PC-9 (cell line): ENCODE data around the gene SUN1. TPM values are rescaled to one million over a fixed set of nuclear protein-coding genes. Genes with fewer than 3 reads are reported as not detected.

Experiments
- BruUV-seq: library from RNA; stranded (reverse); fragments of 400-500 nt; replicated peaks from 2 replicates; lab custom pipeline; 2021; lab: Mats Ljungman, UMichigan
- CTCF ChIA-PET: fragments of 300-600 bp; sonication (Branson Sonifier 250); formaldehyde crosslinking; loops from one replicate; lab custom pipeline; 2022; ENCODE audit warnings: antibody characterized with exemption; lab: Charles Lee
- POLR2A ChIA-PET: fragments of 300-600 bp; sonication (Branson Sonifier 250); formaldehyde crosslinking; loops from one replicate; lab custom pipeline; 2022; ENCODE audit warnings: antibody characterized with exemption; ENCODE audit not compliant: unreplicated experiment; lab: Charles Lee
- DNase-seq, 2 experiments: peaks; one replicate each; pipeline versions ENCODE4 v3.0.0 to v3.0.0-alpha.2; 2015 to 2022; ENCODE audit warnings: mixed read lengths in 1 of 2
- H2AFZ ChIP-seq: fragments of 200-600 bp; sonication (generic); 2 replicates; pipeline ENCODE4 v1.8.1; 2017; ENCODE audit warnings: antibody characterized with exemption
- H3F3A ChIP-seq: fragments of 200-600 bp; sonication (generic); 2 replicates; pipeline ENCODE4 v1.8.1; 2017; ENCODE audit warnings: antibody characterized with exemption, mild to moderate bottlenecking, low read depth; ENCODE audit not compliant: insufficient read depth
- H3K27ac ChIP-seq: fragments of 200-600 bp; sonication (generic); 2 replicates; pipeline ENCODE4 v1.6.1; 2016; ENCODE audit warnings: mixed run types
- H3K27me3 ChIP-seq: fragments of 200-600 bp; sonication (generic); 2 replicates; pipeline ENCODE4 v1.6.1; 2016; ENCODE audit warnings: low read depth, mixed run types; ENCODE audit not compliant: insufficient read depth
- H3K36me3 ChIP-seq: fragments of 200-600 bp; sonication (generic); 2 replicates; pipeline ENCODE4 v1.6.1; 2016; ENCODE audit warnings: low read depth, mixed run types
- H3K4me1 ChIP-seq: fragments of 200-600 bp; sonication (generic); replicated peaks from 2 replicates; pipeline ENCODE4 v1.6.1; 2016; ENCODE audit warnings: mixed run types; ENCODE audit not compliant: insufficient read depth
- H3K4me2 ChIP-seq: fragments of 200-600 bp; sonication (generic); 2 replicates; pipeline ENCODE4 v1.6.1; 2017; ENCODE audit warnings: mixed run types
- H3K4me3 ChIP-seq: fragments of 200-600 bp; sonication (generic); 2 replicates; pipeline ENCODE4 v1.6.1; 2016; ENCODE audit warnings: mixed run types
- H3K79me2 ChIP-seq: fragments of 200-600 bp; sonication (generic); 2 replicates; pipeline ENCODE4 v1.6.1; 2017; ENCODE audit warnings: low read depth, mixed run types
- H3K9me2 ChIP-seq: fragments of 200-600 bp; sonication (generic); 2 replicates; pipeline ENCODE4 v1.8.1; 2017; ENCODE audit warnings: mild to moderate bottlenecking; ENCODE audit not compliant: insufficient read depth
- H3K9me3 ChIP-seq: fragments of 200-600 bp; sonication (generic); 2 replicates; pipeline ENCODE4 v1.8.1; 2016; ENCODE audit warnings: low read depth; ENCODE audit not compliant: insufficient read depth
- H4K20me1 ChIP-seq: fragments of 200-600 bp; sonication (generic); 2 replicates; pipeline ENCODE4 v1.8.1; 2017; ENCODE audit not compliant: insufficient read depth
- EZH2 ChIP-seq: fragments of 200-600 bp; sonication (generic); IDR thresholded peaks from 2 replicates; pipeline ENCODE4 v1.8.0; 2017; ENCODE audit warnings: antibody characterized with exemption, low read depth
- intact Hi-C: fragments of 100-400 bp; cut with micrococcal nuclease; formaldehyde crosslinking; loops from one replicate; pipeline ENCODE4 v1.10.0; 2022; ENCODE audit not compliant: unreplicated experiment
- total RNA-seq: library from RNA; stranded (reverse); gene quantifications from 2 replicates; pipeline ENCODE4 v1.2.3, GENCODE V29; 2021
- TF ChIP-seq, protein P1 (sequence below): fragments of 200-600 bp; sonication (generic); conservative IDR thresholded peaks from 2 replicates; pipeline ENCODE4 v1.6.1; 2017; ENCODE audit warnings: mixed run types, antibody characterized with exemption, mild to moderate bottlenecking, moderate library complexity

The SUN1 gene
- total RNA-seq, 1 experiment from 2014 or later, result 245 TPM

DNA sequence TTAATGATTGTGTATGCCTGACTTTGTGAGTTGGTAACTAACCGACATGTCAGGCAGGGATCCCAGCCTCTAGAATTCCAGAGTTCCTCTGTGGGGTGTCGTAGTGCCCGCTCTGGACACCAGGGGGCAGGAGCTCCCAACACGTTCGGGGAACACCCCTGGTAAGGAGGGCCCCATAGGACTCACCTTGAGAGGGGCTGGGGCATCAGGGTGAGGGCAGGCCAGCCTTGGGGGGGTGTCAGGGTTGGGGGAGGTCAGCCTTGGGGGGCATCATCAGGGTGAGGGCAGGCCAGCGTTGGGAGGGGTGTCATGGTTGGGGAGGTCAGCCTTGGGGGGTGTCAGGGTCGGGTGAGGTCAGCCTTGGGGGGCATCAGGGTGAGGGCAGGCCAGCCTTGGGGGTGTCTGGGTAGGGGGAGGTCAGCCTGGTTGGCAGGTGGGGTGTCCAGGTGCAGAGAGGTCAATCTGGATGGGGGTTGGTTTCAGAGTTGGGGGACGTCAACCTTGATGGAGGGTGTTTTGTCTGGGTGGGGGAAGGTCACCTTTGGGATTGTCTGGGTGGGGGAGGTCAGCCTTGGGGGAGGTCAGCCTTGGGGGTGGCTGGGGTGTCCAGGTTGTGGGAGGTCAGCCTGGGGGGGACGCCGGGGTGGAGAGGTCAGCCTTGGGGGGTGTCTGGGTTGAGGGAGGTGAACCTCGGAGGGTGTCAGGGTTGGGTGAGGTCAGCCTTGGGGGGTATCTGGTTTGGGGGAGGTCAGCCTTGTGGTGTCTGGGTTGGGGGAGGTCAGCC is 45.6 kb upstream of the SUN1 start:
- CTCF ChIA-PET, result interaction anchor here (0.7 kb wide), 2 partner anchors 202 to 315 kb away, joined by 3 read pairs; no protein-coding TSS in a partner anchor
- H3K36me3 ChIP-seq, result peaks cover 14% of the 10 kb centered on the region; the same call in 1 of the 2 replicates
- no TSS peak for BruUV-seq

DNA sequence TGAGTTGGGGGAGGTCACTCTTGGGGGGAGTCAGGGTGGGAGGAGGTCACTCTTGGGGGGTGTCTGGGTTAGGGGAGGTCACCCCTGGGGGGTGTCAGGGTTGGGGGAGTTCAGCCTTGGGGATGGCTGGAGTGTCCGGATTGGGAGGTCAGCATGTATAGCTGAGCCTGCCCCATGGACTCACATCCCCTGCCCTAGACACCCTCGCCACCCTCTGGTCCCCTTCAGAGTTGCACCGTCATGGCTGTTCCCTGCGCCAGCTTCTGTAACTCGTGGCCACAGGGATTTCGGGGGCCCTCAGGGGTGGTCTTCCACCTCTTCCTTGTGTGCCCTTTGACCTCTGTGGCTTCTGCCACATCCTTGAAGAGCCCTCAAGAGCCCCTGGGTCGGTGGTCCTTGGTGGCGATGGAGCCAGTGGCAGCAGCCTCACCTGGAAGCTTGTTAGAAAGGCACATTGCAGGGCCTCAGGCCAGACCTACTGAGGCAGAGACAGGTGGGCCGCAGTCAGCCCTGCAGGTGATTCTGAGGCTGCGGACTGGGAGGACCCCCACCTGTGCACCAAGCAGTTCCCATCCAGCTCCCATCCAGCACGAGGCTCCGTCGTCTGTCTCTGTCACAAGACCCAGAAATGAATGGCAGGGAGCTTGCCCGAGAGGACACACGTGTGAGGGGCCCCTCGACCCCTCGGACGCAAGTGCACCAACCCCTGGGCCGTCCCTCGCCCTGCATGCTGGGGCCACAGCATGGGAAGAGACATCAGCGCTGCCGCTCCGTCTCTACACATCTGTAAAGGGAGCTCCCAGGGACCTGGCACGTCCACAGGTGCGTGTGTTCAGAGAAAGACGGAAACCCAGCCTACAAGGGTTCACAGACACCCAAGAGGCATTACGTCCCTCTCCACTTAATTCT is 44.7 kb upstream of the SUN1 start:
- POLR2A ChIA-PET, result interaction anchor here (1.0 kb wide), 1 partner anchor 55 kb away, joined by 10 read pairs; no protein-coding TSS in a partner anchor
- intact Hi-C loops, result loop anchor here (2.0 to 5.0 kb wide), 3 partner anchors 25 to 390 kb away; no protein-coding TSS in a partner anchor
- H3K4me1 ChIP-seq, result no peaks in the 10 kb centered on the region

More for the DNA sequence above, 45.6 kb upstream of the SUN1 start:
- H3K27ac ChIP-seq, result no peak overlapping the region
- no peak overlapping the region for H2AFZ ChIP-seq
- H3K27me3 ChIP-seq, result no peaks in the 10 kb centered on the region
- H4K20me1 ChIP-seq, result peaks cover 2% of the 10 kb centered on the region; the same call in 1 of the 2 replicates
- no peaks in the 10 kb centered on the region for H3K9me2 ChIP-seq
- no peak overlapping the region for H3K4me3 ChIP-seq
- POLR2A ChIA-PET, result no interaction called here
- TF ChIP-seq, protein P1, sequence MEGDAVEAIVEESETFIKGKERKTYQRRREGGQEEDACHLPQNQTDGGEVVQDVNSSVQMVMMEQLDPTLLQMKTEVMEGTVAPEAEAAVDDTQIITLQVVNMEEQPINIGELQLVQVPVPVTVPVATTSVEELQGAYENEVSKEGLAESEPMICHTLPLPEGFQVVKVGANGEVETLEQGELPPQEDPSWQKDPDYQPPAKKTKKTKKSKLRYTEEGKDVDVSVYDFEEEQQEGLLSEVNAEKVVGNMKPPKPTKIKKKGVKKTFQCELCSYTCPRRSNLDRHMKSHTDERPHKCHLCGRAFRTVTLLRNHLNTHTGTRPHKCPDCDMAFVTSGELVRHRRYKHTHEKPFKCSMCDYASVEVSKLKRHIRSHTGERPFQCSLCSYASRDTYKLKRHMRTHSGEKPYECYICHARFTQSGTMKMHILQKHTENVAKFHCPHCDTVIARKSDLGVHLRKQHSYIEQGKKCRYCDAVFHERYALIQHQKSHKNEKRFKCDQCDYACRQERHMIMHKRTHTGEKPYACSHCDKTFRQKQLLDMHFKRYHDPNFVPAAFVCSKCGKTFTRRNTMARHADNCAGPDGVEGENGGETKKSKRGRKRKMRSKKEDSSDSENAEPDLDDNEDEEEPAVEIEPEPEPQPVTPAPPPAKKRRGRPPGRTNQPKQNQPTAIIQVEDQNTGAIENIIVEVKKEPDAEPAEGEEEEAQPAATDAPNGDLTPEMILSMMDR, result peak; percentile 98
- TF ChIP-seq EZH2, result no peak
- H3K79me2 ChIP-seq, result no peaks in the 10 kb centered on the region
- no peaks in the 10 kb centered on the region for H3K4me1 ChIP-seq
- no peak overlapping the region for H3K4me2 ChIP-seq
- peak; percentile 54 to 81 for DNase-seq
- no peaks in the 10 kb centered on the region for H3K9me3 ChIP-seq
- intact Hi-C loops, result loop anchor here (1.0 to 5.0 kb wide), 4 partner anchors 46 to 391 kb away; partner anchors contain the start of gene SUN1
- H3F3A ChIP-seq, result peaks cover 13% of the 10 kb centered on the region

More for the DNA sequence above, 44.7 kb upstream of the SUN1 start:
- DNase-seq, result no peak
- Histone ChIP-seq H3K9me3 (no peaks in the 10 kb centered on the region), H4K20me1 (peaks cover 2% of the 10 kb centered on the region; the same call in 1 of the 2 replicates), H3K79me2 (no peaks in the 10 kb centered on the region), H3K9me2 (no peaks in the 10 kb centered on the region), H3K36me3 (peaks cover 14% of the 10 kb centered on the region; the same call in 1 of the 2 replicates), H2AFZ (no peak overlapping the region), H3K4me3 (no peak overlapping the region), H3K27me3 (no peaks in the 10 kb centered on the region), H3K27ac (no peak overlapping the region), H3F3A (peaks cover 13% of the 10 kb centered on the region), H3K4me2 (no peak overlapping the region)
- CTCF ChIA-PET, result interaction anchor here (0.7 kb wide), 1 partner anchor 316 kb away, joined by 3 read pairs; no protein-coding TSS in a partner anchor
- no TSS peak for BruUV-seq
- TF ChIP-seq, protein P1, result peak; percentile 22; the same call in 1 of the 2 replicates
- TF ChIP-seq EZH2, result no peak
